ENCODE measurements around the gene PLIN5.

Gene PLIN5

DNA sequence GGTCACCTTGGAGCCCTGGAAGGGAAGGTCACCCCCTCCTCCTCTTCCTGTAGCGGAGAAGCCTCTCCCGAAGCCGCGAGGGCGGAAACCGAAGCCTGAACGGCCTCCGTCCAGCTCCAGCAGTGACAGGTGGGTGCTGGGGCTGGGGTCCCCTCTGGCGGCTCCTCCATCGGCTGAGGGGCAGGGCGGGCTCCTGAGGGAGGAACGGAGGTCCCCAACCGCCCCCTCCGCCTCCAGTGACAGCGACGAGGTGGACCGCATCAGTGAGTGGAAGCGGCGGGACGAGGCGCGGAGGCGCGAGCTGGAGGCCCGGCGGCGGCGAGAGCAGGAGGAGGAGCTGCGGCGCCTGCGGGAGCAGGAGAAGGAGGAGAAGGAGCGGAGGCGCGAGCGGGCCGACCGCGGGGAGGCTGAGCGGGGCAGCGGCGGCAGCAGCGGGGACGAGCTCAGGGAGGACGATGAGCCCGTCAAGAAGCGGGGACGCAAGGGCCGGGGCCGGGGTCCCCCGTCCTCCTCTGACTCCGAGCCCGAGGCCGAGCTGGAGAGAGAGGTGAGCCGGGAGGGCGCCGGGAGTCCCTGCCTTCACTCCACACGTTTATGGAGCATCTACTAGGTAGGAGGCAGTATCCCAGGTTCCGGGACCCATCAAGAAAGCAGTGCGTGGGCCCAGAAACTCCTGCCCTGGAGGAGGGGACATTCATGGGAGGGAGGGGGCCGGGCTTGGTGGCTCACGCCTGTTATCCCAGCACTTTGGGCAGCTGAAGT is 40.9 kb downstream of the PLIN5 start:
- TF ChIP-seq, protein P1, sequence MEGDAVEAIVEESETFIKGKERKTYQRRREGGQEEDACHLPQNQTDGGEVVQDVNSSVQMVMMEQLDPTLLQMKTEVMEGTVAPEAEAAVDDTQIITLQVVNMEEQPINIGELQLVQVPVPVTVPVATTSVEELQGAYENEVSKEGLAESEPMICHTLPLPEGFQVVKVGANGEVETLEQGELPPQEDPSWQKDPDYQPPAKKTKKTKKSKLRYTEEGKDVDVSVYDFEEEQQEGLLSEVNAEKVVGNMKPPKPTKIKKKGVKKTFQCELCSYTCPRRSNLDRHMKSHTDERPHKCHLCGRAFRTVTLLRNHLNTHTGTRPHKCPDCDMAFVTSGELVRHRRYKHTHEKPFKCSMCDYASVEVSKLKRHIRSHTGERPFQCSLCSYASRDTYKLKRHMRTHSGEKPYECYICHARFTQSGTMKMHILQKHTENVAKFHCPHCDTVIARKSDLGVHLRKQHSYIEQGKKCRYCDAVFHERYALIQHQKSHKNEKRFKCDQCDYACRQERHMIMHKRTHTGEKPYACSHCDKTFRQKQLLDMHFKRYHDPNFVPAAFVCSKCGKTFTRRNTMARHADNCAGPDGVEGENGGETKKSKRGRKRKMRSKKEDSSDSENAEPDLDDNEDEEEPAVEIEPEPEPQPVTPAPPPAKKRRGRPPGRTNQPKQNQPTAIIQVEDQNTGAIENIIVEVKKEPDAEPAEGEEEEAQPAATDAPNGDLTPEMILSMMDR (IDR thresholded peaks at IDR 0.05; ENCODE audit: insufficient read depth, low read length, missing control alignments), result no peak
- DNase-seq (ENCODE audit: low read depth, low spot score), result no peak
- H3K4me3 ChIP-seq (ENCODE audit: low read depth, low read length), result no peak overlapping the region
- POLR2A ChIA-PET, result no interaction called here
- CTCF ChIA-PET, result interaction anchor here (1.0 kb wide), 1 partner anchor 31 kb away, joined by 3 read pairs; no protein-coding TSS in a partner anchor

DNA sequence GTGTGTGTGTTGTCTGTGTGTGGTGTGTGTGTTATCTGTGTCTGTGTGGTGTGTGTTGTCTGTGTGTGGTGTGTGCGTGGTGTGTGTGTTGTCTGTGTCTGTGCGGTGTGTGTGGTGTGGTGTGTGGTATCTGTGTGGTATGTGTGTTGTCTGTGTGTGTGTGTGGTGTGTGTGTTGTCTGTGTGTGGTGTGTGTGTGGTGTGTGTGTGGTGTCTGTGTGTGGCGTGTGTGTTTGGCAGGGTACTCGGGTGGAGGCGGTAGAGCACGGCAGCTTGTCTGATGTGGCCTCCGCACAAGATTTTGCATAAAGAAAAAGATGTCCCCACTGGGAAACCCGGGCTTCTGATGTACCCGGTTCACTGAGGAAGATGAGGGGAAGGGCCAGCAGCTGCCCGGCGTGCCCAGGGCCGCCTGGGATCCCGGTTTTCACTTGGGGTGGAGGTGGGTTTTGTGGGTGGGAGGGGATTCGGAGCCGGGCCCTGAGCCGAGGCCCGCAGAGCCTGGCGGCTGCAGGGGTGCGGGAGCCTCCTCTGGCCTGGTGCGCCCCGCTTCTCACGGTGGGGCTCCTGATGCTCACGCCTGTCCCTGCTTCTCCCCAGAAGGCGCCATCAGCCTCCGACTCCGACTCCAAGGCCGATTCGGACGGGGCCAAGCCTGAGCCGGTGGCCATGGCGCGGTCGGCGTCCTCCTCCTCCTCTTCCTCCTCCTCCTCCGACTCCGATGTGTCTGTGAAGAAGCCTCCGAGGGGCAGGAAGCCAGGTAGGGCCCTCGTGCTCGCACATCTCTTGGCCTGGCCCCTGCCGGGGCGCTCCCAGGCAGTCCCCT is 41.7 kb downstream of the PLIN5 start:
- TF ChIP-seq, protein P1 (IDR thresholded peaks at IDR 0.05; ENCODE audit: insufficient read depth, low read length, missing control alignments), result no peak
- ChIA-PET CTCF (no interaction called here), POLR2A (no interaction called here)
- no peak for DNase-seq (ENCODE audit: low read depth, low spot score)
- no peak overlapping the region for H3K4me3 ChIP-seq (ENCODE audit: low read depth, low read length)

DNA sequence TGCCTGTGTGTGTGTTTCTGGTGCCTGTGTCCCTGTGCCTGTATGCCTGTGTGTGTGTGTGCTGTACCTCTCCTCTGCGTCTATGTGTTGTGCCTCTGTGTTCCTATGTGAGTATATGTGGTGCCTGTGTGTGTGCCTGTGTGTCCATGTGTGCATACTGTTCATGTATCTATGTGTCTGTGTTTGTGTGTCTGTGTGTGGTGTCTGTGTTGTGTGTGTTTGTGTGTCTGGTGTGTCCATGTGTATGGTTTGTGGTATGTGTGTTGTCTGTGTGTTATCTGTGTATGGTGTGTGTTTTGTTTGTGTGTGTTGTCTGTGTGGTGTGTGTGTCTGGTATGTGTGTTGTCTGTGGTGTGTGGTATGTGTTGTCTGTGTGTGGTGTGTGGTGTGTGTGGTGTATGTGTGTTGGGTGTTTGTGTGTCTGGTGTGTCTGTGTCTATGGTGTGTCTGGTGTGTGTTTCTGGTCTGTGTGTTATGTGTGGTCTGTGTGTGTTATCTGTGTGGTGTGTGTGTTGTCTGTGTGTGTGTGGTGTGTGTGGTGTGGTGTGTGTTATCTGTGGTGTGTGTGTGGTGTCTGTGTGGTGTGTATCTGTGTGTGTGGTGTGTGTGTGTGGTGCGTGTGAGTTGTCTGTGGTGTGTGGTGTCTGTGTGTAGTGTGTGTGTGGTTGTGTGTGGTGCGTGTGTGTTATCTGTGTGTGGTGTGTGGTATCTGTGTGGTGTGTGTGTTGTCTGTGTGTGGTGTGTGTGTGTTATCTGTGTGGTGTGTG is 42.5 kb downstream of the PLIN5 start:
- CTCF ChIA-PET, result no interaction called here
- POLR2A ChIA-PET, result no interaction called here
- no peak overlapping the region for H3K4me3 ChIP-seq (ENCODE audit: low read depth, low read length)
- no peak for DNase-seq (ENCODE audit: low read depth, low spot score)
- TF ChIP-seq, protein P1 (IDR thresholded peaks at IDR 0.05; ENCODE audit: insufficient read depth, low read length, missing control alignments), result no peak

DNA sequence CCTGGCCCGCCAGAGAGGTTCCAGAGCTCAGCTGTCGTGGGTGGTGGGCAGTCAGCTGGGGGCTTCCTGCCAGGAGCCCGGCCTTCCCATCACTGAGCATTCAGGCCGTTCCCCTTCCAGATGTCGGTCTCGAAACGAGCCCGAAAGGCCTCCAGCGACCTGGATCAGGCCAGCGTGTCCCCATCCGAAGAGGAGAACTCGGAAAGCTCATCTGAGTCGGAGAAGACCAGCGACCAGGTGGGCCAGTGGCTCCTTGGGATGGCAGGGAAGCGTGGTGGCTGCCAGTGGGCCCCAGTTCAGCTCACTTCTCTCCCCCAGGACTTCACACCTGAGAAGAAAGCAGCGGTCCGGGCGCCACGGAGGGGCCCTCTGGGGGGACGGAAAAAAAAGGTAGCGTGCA is 43.6 kb downstream of the PLIN5 start:
- no peak overlapping the region for H3K4me3 ChIP-seq (ENCODE audit: low read depth, low read length)
- ChIA-PET CTCF (no interaction called here), POLR2A (no interaction called here)
- DNase-seq (ENCODE audit: low read depth, low spot score), result no peak
- TF ChIP-seq, protein P1 (IDR thresholded peaks at IDR 0.05; ENCODE audit: insufficient read depth, low read length, missing control alignments), result no peak

DNA sequence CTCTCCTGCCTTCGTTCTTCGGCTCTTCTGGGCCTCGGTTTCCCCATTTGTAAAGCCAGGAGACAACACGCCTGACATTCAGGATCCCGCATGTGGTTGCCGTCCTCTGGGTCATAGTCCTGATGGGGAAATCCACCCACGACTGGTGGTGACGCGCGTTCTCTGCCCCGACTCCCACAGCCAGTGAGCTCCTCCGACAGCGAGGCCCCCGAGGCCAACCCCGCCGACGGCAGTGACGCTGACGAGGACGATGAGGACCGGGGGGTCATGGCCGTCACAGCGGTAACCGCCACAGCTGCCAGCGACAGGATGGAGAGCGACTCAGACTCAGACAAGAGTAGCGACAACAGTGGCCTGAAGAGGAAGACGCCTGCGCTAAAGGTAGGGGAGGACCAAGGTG is 46.5 kb downstream of the PLIN5 start:
- CTCF ChIA-PET, result interaction anchor here (1.6 kb wide), 1 partner anchor 35 kb away, joined by 6 read pairs; no protein-coding TSS in a partner anchor
- no peak for DNase-seq (ENCODE audit: low read depth, low spot score)
- no peak overlapping the region for H3K4me3 ChIP-seq (ENCODE audit: low read depth, low read length)
- TF ChIP-seq, protein P1 (IDR thresholded peaks at IDR 0.05; ENCODE audit: insufficient read depth, low read length, missing control alignments), result no peak
- POLR2A ChIA-PET, result no interaction called here

DNA sequence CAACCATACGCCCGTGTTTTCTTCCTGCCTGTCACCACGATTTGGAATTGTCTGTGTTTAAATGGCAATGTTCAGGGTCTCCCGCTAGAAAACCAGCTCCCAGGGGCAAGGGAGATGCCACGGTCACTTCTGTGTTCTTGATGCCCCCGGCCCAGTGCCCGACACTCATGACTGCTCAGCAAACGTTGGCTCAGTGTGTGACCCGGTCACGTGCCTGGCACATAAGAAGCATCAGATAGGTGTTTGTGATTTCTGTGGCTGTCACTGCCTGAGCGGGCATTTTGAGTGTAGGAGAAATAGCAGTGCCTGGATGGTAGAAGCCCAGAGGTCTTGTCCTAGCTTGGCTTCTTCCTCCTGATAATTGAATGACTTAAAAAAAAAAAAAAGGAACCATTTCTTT is 47.5 kb downstream of the PLIN5 start:
- DNase-seq (ENCODE audit: low read depth, low spot score), result no peak
- no peak overlapping the region for H3K4me3 ChIP-seq (ENCODE audit: low read depth, low read length)
- ChIA-PET CTCF (no interaction called here), POLR2A (no interaction called here)
- TF ChIP-seq, protein P1 (IDR thresholded peaks at IDR 0.05; ENCODE audit: insufficient read depth, low read length, missing control alignments), result no peak

Measured in AG04449 (cell line).